GM23338 (cell line): Measurements from ENCODE around the gene HSD11B1.

ENCODE experiments used
- CTCF ChIP-seq, 2 experiments: fragments of 200-600 bp in 1 of 2; sonication (generic) in 1 of 2; conservative IDR thresholded peaks; 2 replicates each; pipeline versions ENCODE4 v1.5.1 to v1.6.1; 2016 to 2017; ENCODE audit warnings: antibody characterized with exemption in 2 of 2, low read depth in 2 of 2, mild to moderate bottlenecking in 2 of 2, moderate library complexity in 1 of 2
- ETS1 ChIP-seq: IDR thresholded peaks from 2 replicates; pipeline ENCODE4 v1.6.1; 2016; ENCODE audit warnings: antibody characterized with exemption
- EZH2 ChIP-seq: fragments of 200-600 bp; sonication (generic); IDR thresholded peaks from one replicate; pipeline ENCODE4 v1.8.0; 2017; ENCODE audit warnings: antibody characterized with exemption, mild to moderate bottlenecking, low read depth; ENCODE audit not compliant: unreplicated experiment
- EZH2phosphoT487 ChIP-seq: fragments of 200-600 bp; sonication (generic); IDR thresholded peaks from one replicate; pipeline ENCODE4 v1.8.1; 2018; ENCODE audit warnings: antibody characterized with exemption; ENCODE audit not compliant: unreplicated experiment
- JUNB ChIP-seq: IDR thresholded peaks from one replicate; pipeline ENCODE4 v1.6.1; 2016; ENCODE audit warnings: antibody characterized with exemption; ENCODE audit not compliant: unreplicated experiment
- POLR2AphosphoS5 ChIP-seq: IDR thresholded peaks from 2 replicates; pipeline ENCODE4 v1.6.1; 2016; ENCODE audit warnings: antibody characterized with exemption, low read depth
- REST ChIP-seq: IDR thresholded peaks from one replicate; pipeline ENCODE4 v1.6.1; 2018; ENCODE audit warnings: antibody characterized with exemption; ENCODE audit not compliant: unreplicated experiment
- ZNF114 ChIP-seq: fragments of 250-450 bp; sonication (Bioruptor Pico); IDR thresholded peaks from 2 replicates; pipeline ENCODE4 v1.5.0; 2020; ENCODE audit warnings: mild to moderate bottlenecking, moderate library complexity
- ZNF331 ChIP-seq: fragments of 250-450 bp; sonication (Bioruptor Pico); IDR thresholded peaks from 2 replicates; pipeline ENCODE4 v1.5.0; 2020; ENCODE audit warnings: low read depth, mild to moderate bottlenecking, moderate library complexity

GRCh38 chr1:209772126-209772525 is 67.5 kb downstream of the HSD11B1 start:
- TF ChIP-seq CTCF (conservative IDR thresholded peaks at IDR 0.05; ENCODE audit: low read depth in 2 of 2) (no peak), POLR2AphosphoS5 (no peak), REST (no peak), ZNF331 (CRISPR knock-in tag) (no peak), EZH2 (no peak), JUNB (no peak), ETS1 (no peak), EZH2phosphoT487 (no peak), ZNF114 (no peak)
